Lower leg skin (tissue), 4 donors: ENCODE data around the gene NPLOC4. TPM values are rescaled to one million over a fixed set of nuclear protein-coding genes. Genes with fewer than 3 reads are reported as not detected.
"Not testable (repeated sequence)": the region's sequence is repeated elsewhere in the genome, so short reads cannot be mapped to it uniquely, and the experiment has no call there.

Experiments used
- DNase-seq, 2 donors: peaks; one replicate each; pipeline ENCODE4 v3.0.0-alpha.2; 2019; ENCODE audit warnings: low spot score in 2 of 2
- H3K4me3 ChIP-seq: fragments of 200-600 bp; sonication (generic); 2 replicates; pipeline ENCODE4 v1.5.1; 2017; ENCODE audit warnings: mild to moderate bottlenecking, low read depth; ENCODE audit not compliant: poor library complexity, severe bottlenecking
- CTCF ChIP-seq, 3 donors: fragments of 450-650 bp; IDR thresholded peaks; one replicate each; pipeline ENCODE4 v1.5.1; 2016; ENCODE audit warnings: antibody characterized with exemption in 3 of 3, mild to moderate bottlenecking in 3 of 3, moderate library complexity in 2 of 3
- POLR2A ChIP-seq, 2 donors: fragments of 450-650 bp; IDR thresholded peaks; one replicate each; pipeline ENCODE4 v1.6.1; 2016 to 2017; ENCODE audit warnings: antibody characterized with exemption in 2 of 2, mild to moderate bottlenecking in 1 of 2, moderate library complexity in 1 of 2
- WGBS, 2 donors: methylation state at CpG; one replicate each; pipeline ENCODE4 v1.1.5; 2018; 5-methylcytosine and 5-hydroxymethylcytosine counted together
- intact Hi-C: fragments of 100-400 bp; cut with DNase I; formaldehyde crosslinking; loops from one replicate; pipeline ENCODE4 v1.15.0; 2023; ENCODE audit warnings: low total_unique reads
- total RNA-seq, 4 donors: library from RNA; depleted of rRNA; stranded (reverse); fragments of >200 nt; gene quantifications; one replicate each; pipeline ENCODE4 v1.1.0, GENCODE V29; 2016

NPLOC4 gene
- total RNA-seq, 4 donors from 2014 or later, result 49.3 to 78.7 (median 67.8) TPM

GRCh38 chr17:81533339-81534141, 103.4 kb downstream of the NPLOC4 start:
- 63 to 66% methylated on average over 18 to 20 of the region's 21 CpGs for WGBS, 2 donors
- DNase-seq, result no peak
- intact Hi-C loops, result no loop called here
- no peak overlapping the region for H3K4me3 ChIP-seq
- TF ChIP-seq CTCF (IDR thresholded peaks at IDR 0.05), result no peak
- TF ChIP-seq POLR2A (IDR thresholded peaks at IDR 0.05), result no peak

- H3K4me3 ChIP-seq, result no peak overlapping the region
- no peak for DNase-seq
- WGBS, 2 donors, result 89 to 95% methylated on average over 11 of the region's 11 CpGs
- TF ChIP-seq CTCF (IDR thresholded peaks at IDR 0.05) (no peak), POLR2A (IDR thresholded peaks at IDR 0.05) (no peak)
- intact Hi-C loops, result no loop called here
These were observed 104.2 kb downstream of the NPLOC4 start for GRCh38 chr17:81532490-81533287.

- H3K4me3 ChIP-seq, DNase-seq, intact Hi-C loops: not testable (repeated sequence)
- 90 to 99% methylated on average over 3 of the region's 3 CpGs for WGBS, 2 donors
These were observed 104.9 kb downstream of the NPLOC4 start for GRCh38 chr17:81531998-81532404.

GRCh38 chr17:81531013-81531412, 105.9 kb downstream of the NPLOC4 start:
- WGBS, 2 donors, result 81 to 82% methylated on average over 6 of the region's 6 CpGs
- H3K4me3 ChIP-seq, DNase-seq, intact Hi-C loops: not testable (repeated sequence)

GRCh38 chr17:81529437-81529803, 107.5 kb downstream of the NPLOC4 start:
- DNase-seq, result no peak
- intact Hi-C loops, result no loop called here
- no peak for TF ChIP-seq POLR2A (IDR thresholded peaks at IDR 0.05)
- no peak for TF ChIP-seq CTCF (IDR thresholded peaks at IDR 0.05)
- no peak overlapping the region for H3K4me3 ChIP-seq
- 81 to 89% methylated on average over 6 of the region's 6 CpGs for WGBS, 2 donors

- no peak for DNase-seq
- intact Hi-C loops, result no loop called here
- 77 to 80% methylated on average over 49 to 53 of the region's 62 CpGs for WGBS, 2 donors
- no peak overlapping the region for H3K4me3 ChIP-seq
- no peak for TF ChIP-seq CTCF (IDR thresholded peaks at IDR 0.05)
- no peak for TF ChIP-seq POLR2A (IDR thresholded peaks at IDR 0.05)
These were observed 108.1 kb downstream of the NPLOC4 start for GRCh38 chr17:81528651-81529436.
